ENCODE data around the gene KCTD3. TPM values are rescaled to one million over a fixed set of nuclear protein-coding genes. Genes with fewer than 3 reads are reported as not detected.

KCTD3 gene
- total RNA-seq, 1 donor from 2014 or later = 67.5 TPM

DNA sequence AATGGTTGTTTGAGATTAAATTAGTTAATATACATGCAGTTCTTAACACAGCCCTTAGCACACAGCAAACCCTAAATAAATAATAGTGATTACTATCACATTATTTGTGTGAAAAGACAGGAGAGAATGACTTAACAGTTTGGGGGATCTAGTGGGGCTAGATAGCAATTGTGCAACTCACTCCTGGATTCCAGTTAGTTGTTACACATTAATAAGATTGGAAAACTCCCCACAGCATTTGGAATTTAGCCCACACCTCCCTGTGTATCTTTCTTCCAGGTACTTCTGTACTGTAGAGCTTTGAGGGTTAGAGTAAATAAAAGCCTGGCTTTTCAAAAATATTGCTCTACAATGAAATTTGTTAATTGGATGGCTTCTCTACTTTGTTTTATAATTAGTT lies 93.2 kb downstream of the KCTD3 start:
- no peak for DNase-seq

DNA sequence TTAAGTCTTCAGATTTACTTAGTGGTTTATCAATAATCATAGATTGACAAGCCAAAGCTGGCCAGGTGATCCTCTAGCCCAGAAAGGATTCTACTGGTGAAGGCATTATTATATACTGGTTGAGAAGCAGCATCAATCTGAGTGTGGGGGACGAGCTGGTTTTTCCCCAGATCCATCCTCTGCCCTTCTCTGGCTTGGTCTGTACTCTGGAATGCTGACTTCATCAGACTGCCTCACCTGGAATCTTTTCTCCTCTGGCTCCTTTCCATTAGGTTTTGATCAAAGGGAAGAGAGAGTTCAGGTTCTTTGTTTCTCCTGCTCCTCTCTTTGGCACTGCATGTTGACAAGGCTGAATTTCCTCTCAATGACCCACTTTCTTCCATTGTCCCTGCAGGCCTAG lies 93.9 kb downstream of the KCTD3 start:
- no peak for DNase-seq

GRCh38 chr1:215665215-215665614 lies 98.1 kb downstream of the KCTD3 start:
- no peak for DNase-seq

DNA sequence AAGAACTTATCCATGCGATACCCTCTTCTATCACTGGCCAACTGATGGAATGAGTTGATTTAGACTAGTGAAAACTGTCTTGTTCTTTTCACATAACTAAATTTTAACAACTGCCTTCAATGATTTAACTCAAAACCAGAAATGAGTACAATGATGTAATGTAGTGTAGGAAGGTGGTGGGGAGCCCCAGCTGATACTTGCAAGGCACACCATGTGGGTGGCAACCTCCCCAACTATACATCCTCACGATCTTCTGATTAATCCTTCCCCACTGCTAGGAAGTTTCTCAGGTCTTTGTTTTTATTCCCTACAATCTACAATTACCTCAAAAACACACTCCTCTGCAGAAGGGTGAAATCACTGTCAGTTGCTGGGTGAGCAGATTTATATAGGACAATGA lies 100.7 kb downstream of the KCTD3 start:
- DNase-seq = no peak

- no peak for DNase-seq
Measured at GRCh38 chr1:215669806-215670491, 102.8 kb downstream of the KCTD3 start.

Small RNAs within 50 kb of the gene (small RNA-seq; reads per million reads assigned to genes)
- 0.24 reads per million, percentile 40 among the genes with 10 or more reads in this experiment for gene RF00108 (ENCODE audit: low replicate concordance)
